ENCODE results near the gene SERINC2. TPM values are rescaled to one million over a fixed set of nuclear protein-coding genes. Genes with fewer than 3 reads are reported as not detected.

The SERINC2 gene
- total and polyA plus RNA-seq, 10 of the 15 experiments (the other 5 are each of a cell fraction or from before 2014, with no cell fraction given) = 0.02 to 9.4 (median 0.50) TPM

GRCh38 chr1:31417148-31417547, 4.1 kb downstream of the SERINC2 start:
- intact Hi-C loops (cut with micrococcal nuclease; ENCODE audit: unreplicated experiment) = no loop called here
- H3K9ac ChIP-seq (ENCODE audit: control insufficient read depth, insufficient read depth, low read length) = no peak overlapping the region
- RAD21 ChIA-PET (ENCODE audit: unreplicated experiment) = interaction anchor here (9.6 kb wide), 1 partner anchor 22 kb away, joined by 99 read pairs; no protein-coding TSS in a partner anchor
- 0 out of 2 replicates have a peak overlapping the region, but pooled peaks have one; percentile 3 for H3K4me2 ChIP-seq (ENCODE audit: control insufficient read depth, insufficient read depth)
- H3K9me3 ChIP-seq (replicated peaks; ENCODE audit: control insufficient read depth, insufficient read depth, low read length) = no peaks in the 10 kb centered on the region
- peaks cover 0 to 10% of the 10 kb centered on the region in 2 experiments; a peak in 3 of 4 replicates for H3K27me3 ChIP-seq (replicated peaks in 1 of 2; ENCODE audit: control insufficient read depth in 2 of 2, insufficient read depth in 2 of 2, low read length in 1 of 2)
- BruUV-seq (replicated peaks) = no TSS peak
- H3K4me3 ChIP-seq = no peak overlapping the region
- POLR2A ChIA-PET = no interaction called here
- in situ Hi-C loops (cut with MboI) = no loop called here
- SMC1A ChIA-PET (ENCODE audit: uncharacterized antibody, unreplicated experiment) = interaction anchor here (0.7 to 9.5 kb wide), 3 partner anchors 24 to 1061 kb away, joined by 3 to 132 read pairs (median 3); no protein-coding TSS in a partner anchor
- H3K36me3 ChIP-seq (ENCODE audit: control insufficient read depth in 2 of 2, insufficient read depth in 2 of 2, low read length in 1 of 2) = no peaks in the 10 kb centered on the region
- DNase-seq (ENCODE audit: low read depth, low spot score) (no peak), FAIRE-seq (no peak), ATAC-seq (no peak)
- CTCF ChIA-PET = interaction anchor here (10.6 kb wide), 1 partner anchor 21 kb away, joined by 204 read pairs; no protein-coding TSS in a partner anchor
- H3K27ac ChIP-seq (ENCODE audit: control insufficient read depth, insufficient read depth) = no peak overlapping the region
- no peaks in the 10 kb centered on the region for H4K20me1 ChIP-seq (ENCODE audit: control insufficient read depth, insufficient read depth)
- WGBS (ENCODE audit: insufficient coverage, insufficient replicate concordance, low lambda C conversion rate, missing lambda C conversion rate) = 25% methylated on average over 3 of the region's 3 CpGs
- H3K79me2 ChIP-seq (ENCODE audit: control insufficient read depth, insufficient read depth, low read length) = no peaks in the 10 kb centered on the region
- no peak for TF ChIP-seq SIN3A (IDR thresholded peaks at IDR 0.05; ENCODE audit: low read depth, low read length)
- 0 out of 2 replicates have a peak, but pooled peaks have one; percentile 18 for TF ChIP-seq NR2F1 (conservative IDR thresholded peaks at IDR 0.05)
- TF ChIP-seq CEBPB (IDR thresholded peaks at IDR 0.05; ENCODE audit: borderline replicate concordance in 1 of 2, low read depth in 2 of 2, low read length in 2 of 2) = 0 out of 4 replicates have a peak, but pooled peaks of 1 of the 2 experiments have one; percentile 28
- TF ChIP-seq CHD2 (IDR thresholded peaks at IDR 0.05; ENCODE audit: borderline replicate concordance, low read depth, low read length) = no peak
- TF ChIP-seq RELB (IDR thresholded peaks at IDR 0.05; ENCODE audit: low read depth) = peak; percentile 27; the same call in 1 of the 2 replicates
- TF ChIP-seq SKIL (IDR thresholded peaks at IDR 0.05; ENCODE audit: low read depth, poor library complexity, severe bottlenecking) = no peak
- TF ChIP-seq WRNIP1 (IDR thresholded peaks at IDR 0.05; ENCODE audit: borderline replicate concordance, low read depth, low read length) = no peak
- no peak for TF ChIP-seq TBL1XR1 (IDR thresholded peaks at IDR 0.05; ENCODE audit: low read depth, low read length)
- TF ChIP-seq CHD4 (IDR thresholded peaks at IDR 0.05) = no peak
- TF ChIP-seq POLR2AphosphoS2 (IDR thresholded peaks at IDR 0.05; ENCODE audit: low read depth, low read length) = no peak
- TF ChIP-seq MEF2A (IDR thresholded peaks at IDR 0.05; ENCODE audit: insufficient read depth, low read depth, low read length) = no peak
- TF ChIP-seq SMAD5 (IDR thresholded peaks at IDR 0.05; ENCODE audit: low read depth) = no peak
- TF ChIP-seq ASH2L (IDR thresholded peaks at IDR 0.05; ENCODE audit: borderline replicate concordance, low read depth) = no peak
- H3K4me1 ChIP-seq (ENCODE audit: control insufficient read depth, insufficient read depth, low read length) = no peaks in the 10 kb centered on the region
- H2AFZ ChIP-seq (ENCODE audit: control insufficient read depth, low read depth, low read length) = no peak overlapping the region
